Raji (cell line): ENCODE data around the gene NFATC4.

ENCODE experiments used
- POLR2A ChIP-seq: IDR thresholded peaks from 2 replicates; pipeline ENCODE4 v1.6.1; 2011; ENCODE audit warnings: low read depth, low read length, control low read depth; ENCODE audit not compliant: insufficient read depth

NFATC4 gene

DNA sequence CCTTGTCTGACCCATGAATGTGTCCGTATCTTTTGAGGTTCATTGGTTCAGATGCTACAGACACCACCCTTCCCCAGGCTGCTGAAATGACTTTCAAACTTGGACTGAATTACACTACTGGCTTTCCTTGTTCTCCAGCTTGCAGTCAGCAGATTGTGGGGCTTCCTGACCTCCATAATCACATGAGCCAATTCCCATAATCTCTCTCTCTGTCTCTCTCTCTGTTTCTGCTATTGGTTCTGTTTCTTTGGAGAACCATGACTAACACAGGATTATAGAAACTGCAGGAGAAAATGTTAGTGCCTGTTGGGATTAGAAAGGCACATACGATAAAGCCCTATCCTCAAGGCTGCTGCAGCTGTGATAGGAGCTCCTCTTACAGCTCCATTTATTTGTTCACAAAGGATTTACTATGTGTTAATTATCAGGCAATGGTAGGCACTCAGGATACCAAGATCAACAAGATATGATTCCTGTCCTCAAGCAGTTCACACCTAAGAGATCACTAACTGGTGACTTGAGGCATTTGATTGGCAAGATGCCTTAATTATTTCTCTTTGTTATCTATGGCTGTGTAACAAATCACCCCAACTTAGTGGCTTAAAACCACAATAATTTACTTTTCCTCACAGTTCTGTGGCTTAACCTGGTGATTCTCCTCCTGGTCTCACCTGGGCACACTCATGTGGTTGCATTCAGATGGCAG is 20.6 kb downstream of the NFATC4 start:
- TF ChIP-seq POLR2A: no peak

DNA sequence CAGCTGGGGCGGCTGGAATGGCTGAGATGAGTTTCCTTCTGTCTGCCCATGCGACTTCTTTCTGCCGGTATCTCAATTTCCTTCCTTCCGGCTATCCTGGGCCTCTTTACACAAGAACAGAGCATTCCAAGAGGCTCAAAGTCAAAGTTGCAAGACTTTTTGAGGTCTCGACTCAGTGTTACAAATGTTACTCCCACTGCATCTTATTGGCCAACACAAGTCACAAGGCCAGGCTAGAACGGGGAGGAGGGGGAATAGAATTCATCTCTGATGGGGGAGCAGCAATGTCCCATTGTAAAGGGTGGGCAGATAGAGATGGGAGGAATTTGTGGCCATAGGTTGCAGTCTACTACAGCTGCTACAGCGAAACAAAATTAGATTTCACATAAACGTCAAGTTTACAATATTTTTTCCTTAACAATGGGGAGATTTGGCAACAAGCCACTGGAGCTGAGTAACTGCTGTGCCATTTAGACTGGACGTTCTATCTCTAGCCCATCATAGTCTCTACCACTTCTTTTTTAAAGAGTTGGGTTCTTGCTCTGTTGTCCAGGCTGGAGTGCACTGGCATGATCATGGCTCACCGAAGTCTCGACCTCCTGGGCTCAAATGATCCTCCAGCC is 21.4 kb downstream of the NFATC4 start:
- TF ChIP-seq POLR2A: no peak

DNA sequence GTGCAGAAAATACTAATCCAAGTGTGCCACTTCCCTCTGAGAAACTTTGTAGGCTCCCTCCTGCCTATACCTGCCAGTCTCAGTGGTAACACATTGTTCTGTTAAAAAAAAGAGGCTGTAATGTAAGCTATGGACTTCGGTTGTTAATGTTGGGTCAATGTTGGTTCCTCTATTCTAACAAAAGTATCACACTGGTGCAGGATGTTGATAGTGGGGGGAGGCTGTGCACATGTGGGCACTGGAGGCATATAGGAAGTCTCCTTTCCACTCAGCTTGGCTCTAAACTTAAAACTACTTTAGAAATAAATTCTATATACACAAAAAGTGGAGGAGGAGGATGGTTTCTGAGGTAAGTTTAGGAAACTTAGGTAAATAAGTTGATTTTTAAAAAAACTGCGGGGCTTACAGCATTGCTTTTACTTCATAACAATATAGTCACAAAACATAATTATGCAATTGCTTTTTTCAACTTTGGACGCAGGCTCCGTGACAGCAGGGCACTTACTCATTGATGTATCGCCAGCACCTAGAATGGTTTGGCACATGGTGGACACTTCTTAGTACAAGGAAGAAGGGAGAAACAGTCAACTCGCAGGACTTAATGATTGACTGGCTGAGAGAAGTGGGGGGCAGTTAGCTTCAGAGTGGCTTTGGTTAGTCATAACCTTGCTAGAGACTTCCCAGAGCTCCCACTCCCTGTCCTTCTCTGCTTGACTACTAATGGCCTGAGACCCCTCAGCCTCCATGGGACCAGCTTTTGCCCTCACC is 22.9 kb downstream of the NFATC4 start:
- no peak for TF ChIP-seq POLR2A

DNA sequence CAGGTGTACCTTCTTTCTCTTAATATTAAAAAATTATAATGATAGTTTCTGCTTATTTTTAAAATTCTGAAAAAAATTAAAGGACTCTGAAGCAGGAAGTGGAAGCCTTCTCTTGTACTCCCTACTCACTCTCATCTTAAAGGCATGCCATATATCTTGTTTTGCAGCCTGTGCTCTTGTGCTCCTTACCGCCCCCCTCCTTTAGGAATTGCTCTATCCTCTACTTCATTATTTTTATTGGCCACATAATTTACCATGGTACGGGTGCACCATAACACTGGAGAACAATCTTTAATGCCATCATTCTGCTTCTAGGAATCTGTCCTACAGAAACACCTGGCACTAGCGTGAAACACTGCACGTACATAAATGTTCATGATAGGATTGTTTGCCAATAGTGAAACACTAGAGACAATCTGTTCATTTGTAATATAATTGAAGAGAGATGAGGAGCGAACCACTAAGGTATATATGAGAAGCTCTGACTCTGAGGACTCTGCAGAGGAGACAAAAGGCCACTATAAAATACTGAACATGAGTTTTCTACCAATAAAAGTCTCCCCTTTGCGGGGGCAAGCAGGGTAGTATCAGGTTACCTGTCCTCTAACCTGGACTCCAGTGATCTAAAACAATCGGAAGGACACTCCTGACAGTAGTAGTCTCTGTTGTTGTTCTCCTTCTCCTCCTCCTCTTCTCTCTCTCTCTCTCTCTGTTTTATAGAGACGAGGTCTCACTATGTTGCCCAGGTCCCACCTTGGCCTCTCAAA is 24.5 kb downstream of the NFATC4 start:
- no peak for TF ChIP-seq POLR2A

DNA sequence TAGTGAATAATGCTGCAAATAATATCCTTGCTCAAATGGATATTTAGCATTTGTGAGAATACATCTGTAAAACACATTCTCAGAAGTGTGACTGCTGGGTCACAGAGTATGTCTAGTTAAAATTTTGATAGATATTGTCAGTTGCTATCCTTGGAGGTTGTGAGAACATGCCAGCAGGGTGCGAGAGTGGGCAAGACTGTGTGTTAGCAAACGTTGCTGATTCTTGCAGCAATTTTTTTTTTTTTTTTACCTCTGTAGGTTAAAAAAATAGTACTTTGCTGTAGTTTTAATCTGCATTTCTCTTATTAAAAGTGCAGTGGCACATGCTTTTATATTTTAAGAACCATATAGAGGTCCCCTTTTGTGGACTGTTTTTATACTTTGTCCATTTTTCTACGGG is 26.3 kb downstream of the NFATC4 start:
- no peak for TF ChIP-seq POLR2A

DNA sequence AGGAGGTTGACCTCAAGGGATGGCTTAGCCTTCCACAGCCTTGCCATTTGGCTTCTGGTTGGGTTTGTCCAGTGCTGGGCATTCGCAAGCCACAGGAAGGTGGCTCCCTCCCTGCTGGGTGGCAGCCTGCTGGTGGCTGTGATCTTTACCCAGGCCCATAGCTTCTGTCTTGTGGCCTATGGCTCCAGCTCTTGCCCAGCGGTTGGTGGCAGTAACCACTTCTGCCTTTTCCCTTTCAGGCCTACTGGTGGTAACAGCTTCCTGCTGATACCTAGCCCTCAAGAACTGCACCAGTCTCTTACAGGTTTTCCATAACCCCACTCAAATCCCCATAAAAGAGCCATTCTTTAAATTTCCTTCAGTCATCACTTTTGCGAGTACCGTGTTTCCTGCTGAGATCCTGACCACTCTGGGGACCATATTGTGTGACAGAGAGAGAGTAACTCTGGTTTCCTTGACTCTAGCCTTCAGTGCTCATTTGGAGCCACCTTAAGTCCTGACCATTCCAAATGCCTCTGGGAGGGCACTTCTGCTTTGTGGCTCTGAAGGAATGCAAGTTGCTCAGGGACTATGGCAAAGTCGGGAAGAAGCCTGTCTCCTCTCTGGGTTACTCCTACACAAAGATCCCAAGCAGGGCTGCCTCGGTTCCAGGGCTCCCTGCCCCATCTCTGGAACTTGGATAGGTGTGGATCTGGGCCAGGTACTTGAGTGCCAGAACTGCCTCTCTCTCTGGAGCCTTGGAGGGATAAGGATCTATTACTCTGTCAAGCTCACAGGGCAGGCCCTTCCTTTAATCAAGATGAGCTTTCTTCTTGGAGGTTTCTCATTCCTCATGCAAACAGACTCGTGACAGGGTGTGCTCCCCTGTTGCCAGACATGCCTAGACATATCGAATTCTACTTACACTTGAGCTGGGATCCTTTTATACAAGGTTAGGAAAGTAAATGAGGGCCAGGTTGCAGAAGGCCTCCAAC is 27.9 kb downstream of the NFATC4 start:
- no peak for TF ChIP-seq POLR2A

DNA sequence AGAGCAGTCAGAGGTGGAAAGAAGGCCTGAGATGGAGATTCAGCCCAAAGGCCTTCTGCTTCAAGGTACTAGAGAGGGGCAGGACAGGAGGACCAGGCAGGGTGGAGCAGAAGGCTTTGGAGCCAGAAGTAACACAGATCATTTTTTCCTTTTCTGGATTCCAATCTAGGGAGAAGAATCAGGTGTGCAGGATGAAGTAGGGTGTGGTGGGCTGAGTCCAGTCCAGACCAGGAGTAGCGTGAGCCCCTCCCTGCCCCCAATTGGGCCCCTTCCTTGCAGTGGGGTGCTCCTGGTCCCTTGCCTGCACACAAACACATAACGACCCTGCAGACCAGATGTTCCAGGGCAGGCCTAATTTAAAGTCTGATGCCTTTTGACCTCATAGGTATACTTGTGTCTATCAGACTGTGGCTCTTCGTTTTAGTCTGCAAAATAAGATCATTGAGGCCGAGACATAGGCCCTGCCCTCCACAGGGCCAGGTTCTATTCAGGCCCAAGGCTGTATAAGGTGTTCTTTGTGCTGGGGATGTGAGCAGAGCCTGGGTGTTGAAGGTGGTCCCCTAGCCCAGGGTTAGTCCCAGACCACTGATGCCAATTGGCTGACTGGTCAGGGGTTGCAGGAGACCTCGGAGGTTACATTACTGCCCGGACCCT is 29.8 kb downstream of the NFATC4 start:
- TF ChIP-seq POLR2A: no peak

DNA sequence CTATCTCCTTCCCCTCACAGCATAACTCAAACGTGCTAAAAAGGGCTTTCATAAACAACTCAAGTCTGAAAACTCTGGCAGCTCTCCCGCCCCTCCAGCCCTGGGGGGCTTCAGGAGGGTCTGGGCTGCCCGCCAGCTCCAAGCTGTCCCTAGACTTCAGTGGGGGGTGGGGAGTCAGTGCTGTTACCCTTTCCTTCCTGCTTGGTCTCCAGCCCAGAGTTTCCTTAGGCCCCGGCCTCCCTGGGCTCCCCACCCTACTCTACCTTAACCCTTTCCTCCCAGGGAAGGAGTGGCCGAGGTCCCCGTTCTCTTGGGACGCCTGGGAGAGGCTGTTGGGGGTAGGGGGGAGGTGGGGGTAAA is 30.3 kb downstream of the NFATC4 start:
- TF ChIP-seq POLR2A: no peak

DNA sequence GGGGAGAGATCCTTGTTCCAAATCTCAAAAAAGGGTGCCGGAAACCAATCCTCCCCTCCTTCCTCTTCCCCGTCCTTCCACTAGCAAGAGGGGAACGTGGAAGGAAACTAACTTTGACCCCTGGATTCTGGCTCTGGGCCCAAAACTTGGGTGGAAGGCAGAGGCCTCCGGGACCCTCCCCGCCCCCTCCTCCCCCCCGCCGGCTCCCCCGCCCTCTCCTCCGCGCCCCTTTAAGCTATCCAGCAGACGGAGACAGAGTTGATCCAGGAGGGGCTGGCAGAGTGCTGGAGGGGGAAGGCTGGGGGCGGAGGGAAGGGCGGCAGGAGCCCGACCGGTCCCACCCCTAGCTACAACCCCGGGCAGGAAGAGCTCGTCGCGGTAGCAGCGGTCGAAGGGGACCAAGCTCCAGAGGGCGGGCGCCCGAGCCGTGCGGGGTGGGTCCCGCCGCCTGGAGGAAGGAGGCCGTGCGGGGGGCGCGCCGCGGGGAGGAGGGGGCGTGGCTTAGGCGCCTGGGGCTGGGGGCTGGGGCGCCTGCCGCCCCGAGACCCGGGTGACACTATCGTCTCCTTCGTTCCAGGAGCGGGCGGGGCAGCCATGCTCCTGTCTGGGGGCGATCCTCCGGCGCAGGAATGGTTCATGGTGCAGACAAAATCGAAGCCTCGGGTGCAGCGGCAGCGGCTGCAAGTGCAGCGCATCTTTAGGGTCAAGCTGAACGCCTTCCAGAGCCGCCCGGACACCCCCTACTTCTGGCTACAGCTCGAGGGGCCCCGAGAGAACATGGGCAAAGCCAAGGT is 30.9 kb downstream of the NFATC4 start, which contains the start of gene NYNRIN:
Gene NYNRIN (plus strand): TSS at position 351 of the 794 bp plus-strand sequence. CDS start 244 bp downstream, at position 595.
- TF ChIP-seq POLR2A: no peak

DNA sequence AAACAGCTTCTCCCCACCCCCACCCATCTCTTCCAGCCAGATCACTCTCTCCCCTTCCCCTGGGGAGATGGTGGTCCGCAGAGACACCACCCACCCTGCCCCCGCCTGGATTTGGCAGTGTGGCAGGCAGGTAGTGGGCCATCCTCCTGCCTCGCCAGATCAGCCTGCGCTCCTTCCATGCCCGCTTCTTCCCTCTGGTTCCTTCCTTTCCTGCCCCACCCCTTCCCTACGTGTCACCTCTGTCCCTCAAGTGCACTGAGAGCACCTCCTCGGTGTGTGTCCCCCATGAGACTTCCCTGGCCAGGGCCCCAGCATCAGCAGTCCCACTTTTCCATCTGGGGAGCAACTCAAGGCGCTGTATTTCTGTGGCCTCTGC is 31.5 kb downstream of the NFATC4 start:
- no peak for TF ChIP-seq POLR2A

DNA sequence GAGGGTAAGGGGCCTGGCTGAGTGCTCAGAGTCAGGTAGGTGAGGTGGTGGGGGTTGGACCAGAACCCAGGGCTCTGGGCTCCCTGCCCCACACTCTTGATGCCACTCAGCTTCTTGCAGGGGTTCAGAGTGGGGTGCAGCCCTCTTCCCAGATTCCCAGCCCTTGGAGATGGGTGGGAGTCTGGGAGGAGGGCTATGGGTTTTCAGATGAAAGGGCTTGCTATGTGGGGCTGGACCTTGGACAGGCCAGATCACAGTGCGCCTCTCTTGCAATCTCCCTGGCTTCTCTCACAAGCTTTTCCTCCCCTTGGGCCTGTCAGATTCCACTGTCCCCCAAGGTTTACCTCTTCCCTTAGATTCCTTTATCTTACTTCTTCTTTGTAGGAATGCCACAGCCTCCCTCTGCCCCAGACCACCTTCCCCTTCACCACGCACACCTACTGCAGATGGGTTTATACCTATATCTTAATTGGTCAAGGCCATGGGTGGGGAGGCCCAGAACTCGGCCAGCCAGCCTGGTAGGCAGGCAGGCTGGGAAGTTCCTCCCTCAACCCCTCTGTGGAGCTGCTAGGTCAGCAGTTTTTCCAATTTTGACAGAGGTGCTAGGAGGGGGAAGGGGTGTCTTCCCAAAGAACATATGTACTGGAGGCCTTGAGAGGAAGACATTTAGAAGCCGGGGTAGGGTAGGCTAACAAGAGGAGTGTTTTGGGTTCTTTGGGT is 32.2 kb downstream of the NFATC4 start:
- no peak for TF ChIP-seq POLR2A
